ENCODE data around the gene SNX6.

GRCh38 chr14:34640826-34641225, 10.9 kb upstream of the SNX6 start:
- TF ChIP-seq CTCF (IDR thresholded peaks at IDR 0.05; ENCODE audit: low read depth, low read length, poor library complexity, severe bottlenecking) (no peak), EZH2phosphoT487 (IDR thresholded peaks at IDR 0.05; ENCODE audit: borderline replicate concordance, low read length) (no peak)

Measured in DOHH2 (cell line).